HG03457 (cell line): ENCODE measurements around the gene KSR1.
A peak's percentile ranks its signal among the peaks of the same experiment; 100 is the strongest.
"Not testable (repeated sequence)": the region's sequence is repeated elsewhere in the genome, so short reads cannot be mapped to it uniquely, and the experiment has no call there.

Source experiments
- ATAC-seq: cut with Tn5 transposase; IDR thresholded peaks from one replicate; pipeline ENCODE4 v1.9.1; 2021; ENCODE audit warnings: moderate number of reproducible peaks; ENCODE audit not compliant: unreplicated experiment

Gene KSR1

DNA sequence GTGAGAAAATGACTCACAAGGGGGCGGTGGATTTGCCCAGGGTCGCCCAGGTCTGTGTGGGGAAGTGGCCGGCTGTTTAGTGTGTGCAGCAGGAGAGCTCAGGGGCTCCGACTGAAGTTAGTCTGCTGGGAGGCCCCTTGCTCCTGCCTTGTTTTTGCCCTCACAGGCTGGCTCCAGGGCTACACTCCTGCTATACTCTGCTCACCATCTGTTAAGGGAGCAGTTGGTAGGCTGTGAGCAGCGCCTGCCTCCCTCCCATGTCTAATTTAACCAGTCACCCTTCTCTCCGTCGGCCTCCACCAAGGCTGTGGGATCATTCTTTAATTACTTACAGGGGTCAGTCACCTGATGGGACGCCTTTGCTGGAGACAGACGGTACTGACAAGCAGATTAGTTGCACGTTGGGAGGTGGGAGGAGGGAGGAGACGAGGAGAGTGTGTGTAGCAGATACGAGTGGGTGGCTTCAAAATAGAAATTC is 35.5 kb downstream of the KSR1 start:
- ATAC-seq = no peak

DNA sequence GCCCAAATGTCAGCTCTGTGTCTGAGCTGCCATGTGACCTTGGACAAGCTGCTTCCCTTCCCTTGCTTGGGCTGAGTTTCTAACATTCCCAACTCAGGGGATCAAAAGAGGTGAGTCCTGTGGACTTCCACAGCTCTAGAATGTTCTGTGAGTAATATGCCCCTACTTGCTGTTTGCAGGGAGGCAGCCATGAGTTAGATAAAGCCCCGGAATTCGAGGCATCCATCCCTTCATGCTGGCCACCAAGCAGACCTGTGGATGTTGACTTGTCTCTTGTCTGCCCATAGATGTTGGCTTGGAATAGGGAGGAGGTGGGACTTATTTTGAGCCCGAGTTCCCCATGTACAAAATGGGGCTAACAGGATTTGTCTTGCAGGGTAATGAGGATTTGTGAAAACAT is 36.2 kb downstream of the KSR1 start:
- ATAC-seq = no peak

DNA sequence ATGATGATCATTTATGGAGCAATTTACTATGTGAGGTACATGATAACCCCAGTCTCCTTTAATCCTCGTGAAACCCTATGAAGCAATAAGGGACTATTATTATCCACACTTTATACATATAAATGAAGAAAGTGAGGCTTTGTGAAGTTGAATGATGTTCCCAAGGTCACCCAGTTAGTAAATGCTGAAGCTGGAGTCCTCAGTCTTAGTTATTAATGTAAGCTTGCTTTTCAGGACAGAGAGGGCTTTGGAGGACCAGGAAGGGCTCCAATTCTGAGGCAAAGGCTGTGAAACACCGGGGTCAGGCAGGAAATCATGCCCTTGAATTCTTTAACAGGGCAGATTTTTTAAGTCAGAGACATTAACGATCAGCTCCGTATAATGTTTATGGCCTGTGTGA is 36.8 kb downstream of the KSR1 start:
- ATAC-seq = no peak

DNA sequence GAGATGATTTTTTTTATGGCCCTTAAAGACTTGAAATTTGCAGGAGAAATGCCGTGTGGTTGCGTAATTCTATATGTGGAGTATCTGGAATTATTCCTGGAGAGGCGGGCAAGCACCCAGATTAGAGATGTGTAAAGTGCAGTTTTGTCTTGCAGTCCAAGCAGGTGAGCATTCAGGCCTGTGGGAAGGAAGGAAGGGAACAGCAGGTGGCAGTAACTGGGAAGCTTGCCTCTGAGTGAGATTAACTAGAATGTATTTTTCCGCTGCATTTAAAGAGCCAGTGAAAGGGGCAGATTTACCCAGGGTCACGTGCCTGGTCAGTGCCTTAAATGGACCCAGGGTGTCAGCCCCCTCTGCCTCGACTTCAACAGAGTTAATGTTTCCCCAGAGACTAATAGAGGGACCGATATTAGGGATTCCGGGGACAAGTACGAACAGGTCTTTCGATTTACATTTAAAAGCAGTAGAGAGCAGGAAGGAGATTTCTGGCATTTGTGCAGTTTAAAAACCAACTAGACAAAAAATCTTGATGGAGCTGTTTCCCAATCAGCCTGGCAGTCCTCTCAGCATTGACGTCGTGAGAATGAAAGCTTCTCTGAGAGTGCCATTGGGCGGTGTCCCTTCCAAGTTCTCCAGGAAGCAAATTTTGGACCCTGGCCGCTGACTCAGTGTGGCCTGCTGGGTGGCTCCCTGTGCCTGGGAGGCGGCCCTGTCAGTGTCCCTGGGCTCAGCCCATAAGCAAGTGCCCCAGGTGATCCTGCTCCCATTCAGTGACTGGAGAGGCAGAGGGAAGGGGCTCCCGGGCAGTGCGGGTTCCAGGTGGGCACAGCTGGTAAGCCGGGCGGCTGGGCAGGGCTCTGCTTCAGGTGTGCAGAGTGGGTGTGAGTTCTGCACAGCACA is 38.2 kb downstream of the KSR1 start:
- ATAC-seq = no peak

DNA sequence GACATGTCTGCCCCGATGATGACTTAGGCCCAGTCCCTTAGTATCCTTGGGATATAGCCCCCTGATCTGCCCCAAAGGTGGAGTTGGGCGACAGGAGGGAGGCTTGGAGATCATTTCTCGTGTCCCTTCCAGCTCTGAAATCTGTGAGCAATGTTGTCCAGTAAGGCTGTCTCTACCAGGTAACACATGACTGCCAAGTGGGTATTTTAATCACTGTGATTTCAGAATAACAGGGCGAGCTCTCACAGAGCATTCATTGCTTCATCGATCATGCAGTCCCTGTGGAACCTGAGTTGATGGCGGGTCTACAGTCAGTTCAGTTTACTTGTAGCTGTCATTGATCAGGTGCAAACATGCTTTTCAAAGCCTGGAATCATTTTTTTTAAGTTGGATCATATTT is 39.2 kb downstream of the KSR1 start:
- ATAC-seq = no peak

DNA sequence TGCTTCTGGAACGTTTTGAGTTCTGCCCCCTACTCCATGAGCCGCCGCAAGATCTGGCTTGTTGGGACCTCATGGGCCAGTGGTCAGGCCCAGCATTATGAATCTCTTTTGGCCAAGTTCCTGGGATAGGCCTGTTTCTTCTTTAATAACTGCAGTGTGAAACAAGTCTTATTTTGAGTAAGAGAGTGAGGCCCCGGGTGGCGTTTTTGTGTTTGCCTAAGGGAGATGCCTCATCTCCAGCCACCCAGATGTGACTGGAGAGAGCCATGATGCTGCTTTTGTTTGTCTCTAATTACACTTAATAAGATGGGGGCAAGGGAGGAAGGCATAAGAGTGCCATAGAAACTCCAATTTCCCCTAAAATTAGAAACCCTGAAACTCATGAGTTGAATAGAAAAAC is 39.8 kb downstream of the KSR1 start:
- ATAC-seq = no peak

DNA sequence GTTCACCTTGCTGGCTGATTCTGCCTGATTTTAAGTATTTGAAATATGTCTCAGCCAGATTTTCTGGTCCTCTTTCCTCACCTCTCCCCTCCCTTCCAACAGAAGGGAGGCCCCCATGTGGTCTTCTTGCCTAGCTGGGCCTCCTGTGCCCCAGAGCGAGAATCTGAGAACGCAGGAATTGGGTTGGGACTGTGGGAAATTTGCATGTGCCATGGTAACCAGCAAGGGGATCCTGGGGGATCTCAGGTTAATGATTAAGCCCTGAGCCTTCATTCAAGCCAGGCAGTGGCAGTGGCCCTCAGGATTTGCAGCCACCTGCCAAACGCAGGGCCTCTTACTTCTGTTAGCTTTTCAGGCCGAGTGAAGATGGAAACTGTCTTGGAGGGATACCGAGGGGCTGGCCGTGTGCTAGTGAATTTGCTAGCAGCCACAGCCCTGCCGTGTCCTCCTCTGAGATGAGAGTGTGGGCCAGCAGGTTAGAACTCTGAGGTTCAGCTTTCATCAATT is 40.2 kb downstream of the KSR1 start:
- no peak for ATAC-seq

DNA sequence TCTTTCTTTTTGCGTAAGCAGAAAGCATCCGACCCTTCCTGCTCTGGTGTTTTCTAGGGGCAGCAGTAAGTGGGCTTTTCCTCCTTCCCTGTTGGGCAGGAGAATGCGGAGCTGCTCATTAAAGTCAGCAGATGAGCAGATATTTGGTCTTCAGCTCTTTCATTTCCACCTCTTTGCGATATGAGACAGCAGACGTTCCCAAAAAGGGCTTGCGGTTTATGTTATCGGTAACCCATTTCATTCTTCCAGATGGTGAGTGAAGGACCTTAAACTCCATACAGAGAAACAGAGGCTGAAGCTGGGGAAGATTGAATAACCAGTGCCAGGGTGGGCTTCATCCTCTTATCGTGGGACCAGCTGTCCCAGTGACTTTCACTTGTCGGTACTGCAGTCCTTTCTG is 40.7 kb downstream of the KSR1 start:
- no peak for ATAC-seq

DNA sequence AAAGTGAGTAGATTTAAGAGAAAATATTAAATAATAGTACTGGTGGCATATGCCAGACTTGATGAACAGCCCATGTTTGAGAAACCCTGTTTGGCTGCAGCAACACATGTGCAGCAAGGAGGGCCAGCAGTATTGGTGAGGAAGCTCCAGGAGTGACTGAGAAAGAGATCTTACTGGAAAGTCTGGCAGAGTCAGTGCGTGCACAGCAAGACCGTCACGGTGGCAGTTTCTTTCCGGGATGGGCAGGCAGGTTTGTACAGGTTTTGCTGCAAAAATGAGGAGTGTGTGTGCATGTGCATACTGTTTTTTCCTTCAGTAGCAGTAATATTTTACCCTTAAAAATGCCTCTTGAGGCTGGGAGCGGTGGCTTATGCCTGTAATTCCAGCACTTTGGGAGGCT is 41.4 kb downstream of the KSR1 start:
- ATAC-seq = no peak

DNA sequence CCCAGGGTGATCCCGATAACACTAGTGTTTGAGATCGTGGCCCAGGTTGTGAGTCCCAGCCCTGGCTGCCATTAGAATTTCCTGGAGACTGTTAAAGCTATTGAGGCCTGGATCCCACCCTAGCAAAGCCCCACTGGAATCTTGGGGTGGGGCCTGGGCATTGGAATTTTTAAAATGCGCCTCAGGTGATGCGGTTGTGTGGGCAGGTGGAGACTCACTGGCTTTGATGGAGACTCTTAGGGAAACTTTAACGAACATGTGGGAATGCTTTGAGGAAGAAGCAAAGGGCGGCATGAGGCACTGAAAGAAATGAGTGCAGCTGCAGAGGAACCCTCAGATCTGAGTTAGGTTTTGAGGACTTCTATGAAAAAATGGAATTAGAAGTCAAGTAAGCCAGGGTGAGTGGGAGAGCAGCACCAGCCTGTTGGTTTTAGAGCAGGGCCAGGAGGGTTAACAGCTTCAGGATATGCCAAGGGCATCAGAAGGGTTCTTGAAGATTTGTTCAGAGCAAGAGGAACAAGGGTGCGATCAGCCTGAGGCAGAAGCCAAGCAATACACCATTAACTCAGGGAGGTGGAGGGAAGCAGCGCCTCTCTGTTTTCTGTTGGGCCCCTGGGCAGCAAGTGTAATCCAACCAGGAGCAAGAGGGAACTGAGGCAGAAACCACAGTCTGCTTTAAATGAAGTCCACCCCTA is 42.5 kb downstream of the KSR1 start:
- no peak for ATAC-seq

DNA sequence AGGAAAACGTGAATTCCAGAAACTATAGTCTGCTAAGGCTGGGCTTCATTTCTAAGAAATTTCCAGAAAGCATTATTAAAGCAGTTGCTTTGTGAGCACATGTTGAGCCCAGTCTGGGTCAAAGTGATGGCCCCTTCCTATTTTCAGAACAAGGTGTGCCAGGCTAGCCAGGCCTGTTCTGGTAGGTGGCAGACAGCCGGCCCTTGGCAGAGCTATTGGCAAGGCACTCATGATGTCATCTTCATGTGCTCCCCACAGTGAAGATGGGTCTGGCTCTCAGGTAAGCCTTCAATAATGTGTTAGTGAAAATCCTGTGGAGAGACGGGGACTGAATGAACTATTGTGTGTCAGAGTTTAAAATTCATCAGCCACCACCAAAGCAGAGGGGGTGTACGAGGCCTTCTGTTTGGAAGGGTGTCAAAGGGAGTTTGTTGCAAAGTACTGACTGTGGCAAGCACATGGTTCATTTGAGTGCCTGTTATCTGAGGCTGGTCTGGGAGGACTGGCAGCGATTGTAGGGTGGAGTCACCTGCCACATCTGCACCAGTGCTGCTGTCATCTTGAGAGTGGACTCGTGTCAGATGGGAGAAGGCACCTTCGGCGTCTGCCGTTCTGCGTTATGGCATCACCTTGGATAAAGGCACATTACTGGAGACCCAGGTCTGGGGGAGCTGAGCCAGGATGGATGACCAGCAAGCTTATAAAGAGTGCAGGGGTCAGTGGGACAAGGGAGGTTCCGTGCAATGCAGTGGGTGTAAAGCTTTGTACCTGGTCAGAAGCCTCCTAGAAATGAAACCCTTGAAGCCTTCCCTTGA is 43.4 kb downstream of the KSR1 start:
- ATAC-seq = no peak

DNA sequence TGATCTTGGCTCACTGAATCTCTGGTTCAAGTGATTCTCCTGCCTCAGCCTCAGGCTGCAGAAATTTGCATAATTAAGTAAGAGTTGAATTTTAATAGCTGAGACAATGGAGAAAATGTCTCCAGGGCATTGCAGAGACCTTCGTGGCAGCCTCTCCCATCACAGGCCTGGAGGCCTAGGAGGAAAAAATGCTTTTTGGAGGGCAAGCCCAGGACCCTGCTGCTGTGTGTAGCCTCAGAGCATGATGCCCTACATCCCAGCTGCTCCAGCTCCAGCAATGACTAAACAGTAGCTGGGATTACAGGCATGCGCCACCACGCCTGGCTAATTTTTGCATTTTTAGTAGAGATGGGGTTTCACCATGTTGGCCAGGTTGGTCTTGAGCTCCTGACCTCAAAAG is 45.1 kb downstream of the KSR1 start:
- not testable (repeated sequence) for ATAC-seq

DNA sequence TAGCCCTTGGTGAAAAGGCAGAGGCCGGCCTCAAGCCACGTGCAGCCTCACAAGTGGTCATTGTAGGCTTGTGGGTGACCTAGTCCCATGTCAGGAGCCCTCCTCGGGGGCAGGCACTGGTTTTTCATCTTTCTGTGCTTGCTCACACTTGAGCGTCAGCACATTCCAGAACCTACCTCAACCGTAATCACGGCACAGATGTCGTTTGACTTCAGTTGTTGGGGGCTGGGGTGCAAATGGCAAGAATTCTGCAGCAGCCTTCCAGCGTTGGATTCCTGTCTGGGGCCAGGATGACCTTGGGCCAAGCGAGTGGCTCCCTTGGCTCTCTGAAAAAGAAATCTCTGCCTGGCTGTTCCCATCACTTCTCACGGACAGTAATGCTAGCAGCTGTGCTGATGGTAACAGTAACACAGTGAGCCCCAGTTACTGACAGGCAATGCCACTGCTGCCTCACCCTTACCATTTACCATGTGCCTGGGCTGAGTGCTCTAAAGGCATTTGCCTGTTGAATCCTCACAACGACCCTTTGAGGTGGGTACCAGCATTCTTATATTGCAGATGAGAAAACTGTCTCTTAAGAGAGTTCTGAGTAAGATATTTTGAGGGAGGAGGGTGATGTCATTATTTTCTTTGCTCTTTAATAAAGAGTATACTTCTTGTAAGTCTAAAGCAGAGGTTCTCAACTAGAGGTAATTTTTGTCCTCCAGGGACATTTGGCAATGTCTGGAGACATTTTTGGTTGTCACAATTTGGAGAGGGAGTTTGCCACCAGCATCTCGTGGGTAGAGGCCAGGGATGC is 46.5 kb downstream of the KSR1 start:
- no peak for ATAC-seq

DNA sequence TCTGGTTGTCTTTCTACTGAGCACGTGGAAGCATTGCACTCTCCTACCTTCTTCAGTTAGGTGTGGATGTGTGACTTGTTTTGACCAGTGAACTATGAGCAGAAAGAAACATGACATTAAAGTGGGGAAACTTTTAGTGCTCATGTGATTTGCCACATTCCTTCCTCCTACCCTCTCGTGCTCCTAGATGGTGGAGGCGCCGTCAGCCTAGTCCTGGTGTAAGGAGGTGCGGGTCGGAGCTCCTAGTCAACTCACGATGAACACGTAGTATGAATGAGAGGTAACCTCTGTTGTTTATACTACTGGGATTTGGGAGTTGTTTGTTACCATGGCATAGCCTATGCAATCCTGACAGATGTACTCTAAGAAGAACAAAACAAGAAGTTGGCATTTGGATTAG is 47.4 kb downstream of the KSR1 start:
- ATAC-seq = no peak

DNA sequence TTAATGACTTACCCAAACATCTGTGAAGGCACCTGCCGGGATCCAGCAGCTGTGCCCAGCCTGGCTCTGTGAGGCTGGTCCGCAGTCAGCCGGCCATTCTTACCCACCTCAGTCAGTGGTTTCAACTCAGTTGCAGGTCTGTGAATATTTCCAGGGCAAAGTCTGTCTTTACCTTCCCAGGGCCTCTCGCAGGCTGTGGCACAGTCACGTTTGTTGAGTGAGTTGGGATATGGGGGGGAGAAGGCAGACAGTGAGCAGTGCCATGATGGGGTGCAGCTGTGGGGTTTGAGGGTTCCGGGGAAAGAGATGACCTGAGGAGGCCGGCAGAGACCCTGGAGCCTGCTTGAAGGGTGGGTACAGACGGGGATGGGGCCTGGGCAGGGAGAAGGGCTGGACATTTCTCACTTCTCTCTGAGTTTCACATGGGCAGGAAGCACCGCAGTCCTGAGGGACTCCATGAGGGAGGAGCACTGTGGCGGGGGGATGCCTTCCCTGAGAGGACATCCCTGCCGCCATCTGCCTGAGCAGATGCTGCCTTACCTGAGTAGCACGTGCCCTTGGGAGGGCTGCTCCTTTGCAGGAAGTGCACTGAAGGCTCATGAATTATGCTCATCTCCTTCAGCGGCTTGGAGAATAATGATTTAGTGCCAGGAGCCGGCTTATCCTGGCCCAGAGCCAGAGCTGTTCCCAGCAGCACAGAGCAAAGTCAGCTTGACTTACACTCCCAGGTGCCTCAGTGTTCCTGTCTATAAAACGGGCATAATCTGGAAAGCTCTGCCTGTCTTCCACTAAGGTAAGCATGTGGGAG is 48.1 kb downstream of the KSR1 start:
- no peak for ATAC-seq

DNA sequence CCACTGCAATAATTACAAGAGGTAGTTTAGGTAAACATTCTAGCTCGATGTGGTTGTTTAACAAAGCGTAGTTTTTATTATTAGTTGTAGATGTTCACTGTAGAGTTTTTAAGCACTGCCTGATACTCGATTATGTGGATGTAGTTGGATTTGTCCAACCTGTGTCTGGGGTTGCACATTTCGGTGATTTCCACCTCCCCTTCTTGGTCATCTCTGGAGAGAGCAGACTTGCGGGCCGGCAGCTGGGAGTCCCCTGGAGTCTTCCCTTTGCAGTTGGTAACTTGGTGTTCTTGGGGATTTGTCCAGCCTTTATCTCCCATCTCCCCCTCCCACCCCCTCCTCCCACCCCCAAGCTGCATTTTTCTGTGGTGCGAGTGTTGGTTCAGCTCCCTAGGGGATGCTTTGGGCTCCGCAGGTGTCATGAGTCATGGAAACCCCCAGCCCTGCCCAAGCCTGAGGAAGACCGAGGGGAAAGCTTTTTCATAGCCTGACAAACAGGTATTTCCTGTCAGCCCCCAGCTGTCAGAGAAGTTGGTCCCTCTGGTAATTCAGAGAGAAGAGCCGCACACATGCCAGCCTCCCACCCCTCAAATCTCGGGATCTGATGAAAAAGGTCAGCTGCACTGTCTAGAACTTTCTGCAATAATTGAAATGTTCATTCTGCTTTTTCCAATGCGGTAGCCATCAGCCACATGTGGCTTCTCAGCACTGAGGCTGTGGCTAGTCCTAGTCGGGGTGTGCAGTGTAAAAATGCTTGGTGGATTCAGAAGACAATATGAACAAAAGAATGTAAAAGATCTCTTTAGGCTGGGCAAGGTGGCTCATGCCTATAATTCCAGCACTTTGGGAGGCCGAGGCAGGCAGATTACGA is 50.3 kb downstream of the KSR1 start:
- ATAC-seq = peak; percentile 52

DNA sequence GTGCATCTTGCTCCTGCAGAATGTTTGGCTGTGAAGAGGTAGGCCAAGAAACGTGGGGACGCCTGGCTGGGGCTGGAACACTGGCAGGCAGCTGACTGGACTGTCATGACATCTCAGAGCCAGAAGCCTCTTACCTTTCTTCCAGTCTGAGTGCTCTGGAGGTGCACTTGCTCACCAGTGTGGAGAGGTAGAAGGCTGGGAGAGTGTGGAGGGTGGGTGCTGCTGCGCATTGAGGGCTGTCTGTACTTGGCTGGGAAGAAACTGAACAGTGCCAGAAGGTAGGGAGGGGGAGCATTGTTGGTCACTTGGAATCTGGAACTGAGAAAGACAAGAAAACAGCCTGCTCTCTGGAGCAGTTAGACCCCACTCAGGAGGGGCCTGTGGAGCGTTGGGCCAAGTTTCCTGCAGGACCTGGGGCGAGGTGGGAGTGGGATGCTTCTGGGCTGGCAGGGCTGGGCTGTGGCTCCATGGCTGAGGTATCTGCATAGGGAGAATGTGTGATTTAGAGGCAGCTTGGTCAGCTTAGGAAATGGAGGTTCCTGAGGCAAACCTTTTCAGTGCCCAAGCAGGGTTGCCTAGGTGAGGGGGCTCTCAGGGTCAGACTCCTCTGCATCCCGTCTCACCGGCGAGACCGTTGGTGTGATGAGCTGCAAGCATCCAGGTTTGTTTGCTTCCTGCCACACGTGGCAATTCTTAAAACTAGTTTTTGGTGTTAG is 55.1 kb downstream of the KSR1 start:
- no peak for ATAC-seq

DNA sequence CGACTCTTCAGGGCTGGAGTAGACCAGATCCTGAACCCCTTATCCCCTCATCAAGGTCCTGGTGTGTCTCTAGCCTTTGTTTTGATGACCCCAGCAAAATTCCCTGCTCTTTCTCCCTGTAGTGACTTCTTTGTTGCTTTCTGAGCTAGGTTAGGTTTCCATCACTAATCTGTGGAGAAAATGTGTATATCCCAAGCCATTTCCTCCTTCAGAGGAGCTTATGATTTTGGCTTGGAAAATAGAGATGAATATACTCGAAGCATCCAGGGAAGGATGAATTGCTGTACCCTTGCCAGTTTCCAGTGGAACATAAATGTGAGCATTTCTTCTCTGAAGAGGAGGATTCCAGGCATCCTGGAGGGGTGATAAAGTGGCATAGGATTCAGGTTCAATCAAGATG is 55.8 kb downstream of the KSR1 start:
- ATAC-seq = no peak
